Fibroblast of skin of abdomen (primary cell): ENCODE data around the gene UBE2E2.

Source experiments
- DNase-seq: peaks from one replicate; pipeline ENCODE4 v3.0.0-alpha.2; 2013

UBE2E2 gene

GRCh38 chr3:23633261-23633960, 430.3 kb downstream of the UBE2E2 start:
- DNase-seq, result no peak

DNA sequence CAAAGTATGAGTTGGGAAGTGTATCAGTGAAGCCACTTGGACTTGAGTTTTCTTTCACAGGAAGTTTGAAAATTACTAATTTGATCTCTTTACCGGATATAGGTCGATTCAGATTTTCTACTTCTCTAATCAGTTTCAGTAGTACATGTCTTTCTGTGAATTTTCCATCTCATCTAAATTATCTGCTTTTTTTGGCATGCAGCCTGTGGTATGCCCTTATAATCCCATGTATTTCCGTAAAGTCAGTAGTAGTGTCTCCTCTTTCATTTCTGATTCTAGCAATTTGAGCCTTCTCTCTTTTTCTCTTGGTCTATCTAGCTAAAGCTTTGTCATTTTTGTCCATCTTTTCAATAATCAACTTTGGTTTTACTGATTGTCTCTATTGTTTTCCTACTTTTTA, 434.2 kb downstream of the UBE2E2 start:
- no peak for DNase-seq

DNA sequence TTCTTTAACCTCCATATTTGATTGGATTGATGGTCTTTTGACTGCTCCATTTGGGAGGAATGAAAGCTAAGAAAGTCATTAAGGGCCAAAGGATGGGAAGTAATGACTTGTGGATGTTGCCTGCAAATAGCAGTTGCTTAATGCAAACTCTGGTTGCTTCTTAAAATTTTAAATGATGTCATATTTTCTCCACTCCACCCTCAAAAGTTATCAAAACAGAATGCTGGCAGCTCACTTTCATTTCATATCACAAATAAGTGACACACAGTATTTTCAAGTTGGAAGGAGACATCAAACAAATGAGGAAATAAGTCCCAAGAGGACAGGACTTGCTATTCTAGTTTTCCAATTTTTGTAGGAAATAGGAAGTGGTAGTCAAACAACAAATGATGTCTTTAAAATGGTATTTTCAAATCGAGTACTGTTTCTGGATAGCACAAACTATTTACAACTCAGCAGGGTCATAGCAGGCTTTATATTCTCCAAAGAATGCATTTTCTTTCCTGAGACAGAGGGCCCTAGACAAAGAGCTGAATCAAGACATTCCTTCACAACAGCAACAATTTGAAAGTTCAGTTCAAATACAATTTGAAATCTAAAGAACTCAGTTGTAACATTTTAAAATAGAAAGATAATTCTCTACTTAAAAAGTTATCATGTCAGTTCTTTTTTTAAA, 437.5 kb downstream of the UBE2E2 start:
- DNase-seq, result no peak
